Panc1 (cell line): ENCODE measurements around the gene KLK8. TPM values are rescaled to one million over a fixed set of nuclear protein-coding genes. Genes with fewer than 3 reads are reported as not detected.

ENCODE experiments used
- ATAC-seq: fragments of 200-7000 bp; cut with Tn5 transposase; 2 replicates; pipeline ENCODE4 v1.9.1; 2020; ENCODE audit warnings: mild to moderate bottlenecking, moderate library complexity
- BruUV-seq: library from RNA; stranded (reverse); fragments of 400-500 nt; replicated peaks from 2 replicates; lab custom pipeline; 2021; lab: Mats Ljungman, UMichigan
- CTCF ChIA-PET: fragments of 300-600 bp; sonication (Branson Sonifier 250); formaldehyde crosslinking; loops from one replicate; lab custom pipeline; 2022; ENCODE audit warnings: antibody characterized with exemption; lab: Charles Lee
- POLR2A ChIA-PET: fragments of 300-600 bp; sonication (Branson Sonifier 250); formaldehyde crosslinking; loops from one replicate; lab custom pipeline; 2022; ENCODE audit warnings: antibody characterized with exemption; lab: Charles Lee
- DNase-seq: peaks from one replicate; pipeline ENCODE4 v3.0.0-alpha.2; 2010; ENCODE audit warnings: low read depth, low spot score
- H3K27ac ChIP-seq: 2 replicates; pipeline ENCODE4 v1.5.1; 2011; ENCODE audit warnings: mild to moderate bottlenecking, low read length, inconsistent platforms
- H3K27me3 ChIP-seq: fragments of 200-500 bp; sonication (Bioruptor generic); 2 replicates; pipeline ENCODE4 v1.6.0; 2014; ENCODE audit warnings: low read length, inconsistent platforms; ENCODE audit not compliant: control insufficient read depth, insufficient read depth
- H3K36me3 ChIP-seq: fragments of 200-500 bp; sonication (Bioruptor generic); 2 replicates; pipeline ENCODE4 v1.5.1; 2014; ENCODE audit warnings: inconsistent platforms, mild to moderate bottlenecking, low read length, moderate library complexity; ENCODE audit not compliant: control insufficient read depth, insufficient read depth
- H3K4me1 ChIP-seq: 2 replicates; pipeline ENCODE4 v1.5.1; 2011; ENCODE audit warnings: inconsistent platforms, mild to moderate bottlenecking, low read length, moderate library complexity; ENCODE audit not compliant: control insufficient read depth, insufficient read depth
- H3K4me3 ChIP-seq, 2 experiments: 2 replicates each; pipeline ENCODE4 v1.5.1; 2011 to 2012; ENCODE audit warnings: low read depth in 2 of 2, low read length in 2 of 2, mild to moderate bottlenecking in 2 of 2, inconsistent platforms in 1 of 2, moderate library complexity in 1 of 2
- H3K9me3 ChIP-seq: fragments of 200-500 bp; sonication (Bioruptor generic); 2 replicates; pipeline ENCODE4 v1.5.1; 2014; ENCODE audit warnings: low read depth, mild to moderate bottlenecking, inconsistent platforms, low read length, moderate library complexity; ENCODE audit not compliant: control insufficient read depth, insufficient read depth
- POLR2AphosphoS5 ChIP-seq: IDR thresholded peaks from 2 replicates; pipeline ENCODE4 v1.6.1; 2012; ENCODE audit warnings: mild to moderate bottlenecking, low read depth, low read length, moderate library complexity
- SIN3A ChIP-seq: IDR thresholded peaks from 2 replicates; pipeline ENCODE4 v1.6.1; 2012; ENCODE audit warnings: low read depth, mild to moderate bottlenecking, low read length, moderate library complexity, borderline replicate concordance; ENCODE audit not compliant: insufficient read depth
- TCF7L2 ChIP-seq: IDR thresholded peaks from 2 replicates; pipeline ENCODE4 v1.6.1; 2011; ENCODE audit warnings: mild to moderate bottlenecking, low read depth, low read length, inconsistent platforms
- in situ Hi-C: cut with HindIII; loops from 2 replicates; pipeline ENCODE4 v1.10.0; 2016; ENCODE audit warnings: low sequenced_read_pairs, low pct_unique_long_range_greater_than_20kb
- intact Hi-C: fragments of 100-400 bp; cut with micrococcal nuclease; formaldehyde crosslinking; loops from one replicate; pipeline ENCODE4 v1.10.0; 2022; ENCODE audit not compliant: unreplicated experiment
- total RNA-seq: library from RNA; stranded (reverse); gene quantifications from one replicate; pipeline ENCODE4 v1.2.1, GENCODE V29; 2021; ENCODE audit not compliant: unreplicated experiment
- TF ChIP-seq, protein P1 (sequence below): fragments of 450-650 bp; IDR thresholded peaks from 2 replicates; pipeline ENCODE4 v1.5.1; 2017; ENCODE audit warnings: mild to moderate bottlenecking
- TF ChIP-seq, protein P2 (sequence below), 2 experiments: IDR thresholded peaks; 2 replicates each; pipeline ENCODE4 v1.6.1; 2011 to 2012; ENCODE audit warnings: low read depth in 2 of 2, control low read depth in 1 of 2, low read length in 1 of 2, mild to moderate bottlenecking in 1 of 2, moderate library complexity in 1 of 2; ENCODE audit not compliant: insufficient read depth in 1 of 2

Gene KLK8
- total RNA-seq, 1 experiment from 2014 or later, result not detected

DNA sequence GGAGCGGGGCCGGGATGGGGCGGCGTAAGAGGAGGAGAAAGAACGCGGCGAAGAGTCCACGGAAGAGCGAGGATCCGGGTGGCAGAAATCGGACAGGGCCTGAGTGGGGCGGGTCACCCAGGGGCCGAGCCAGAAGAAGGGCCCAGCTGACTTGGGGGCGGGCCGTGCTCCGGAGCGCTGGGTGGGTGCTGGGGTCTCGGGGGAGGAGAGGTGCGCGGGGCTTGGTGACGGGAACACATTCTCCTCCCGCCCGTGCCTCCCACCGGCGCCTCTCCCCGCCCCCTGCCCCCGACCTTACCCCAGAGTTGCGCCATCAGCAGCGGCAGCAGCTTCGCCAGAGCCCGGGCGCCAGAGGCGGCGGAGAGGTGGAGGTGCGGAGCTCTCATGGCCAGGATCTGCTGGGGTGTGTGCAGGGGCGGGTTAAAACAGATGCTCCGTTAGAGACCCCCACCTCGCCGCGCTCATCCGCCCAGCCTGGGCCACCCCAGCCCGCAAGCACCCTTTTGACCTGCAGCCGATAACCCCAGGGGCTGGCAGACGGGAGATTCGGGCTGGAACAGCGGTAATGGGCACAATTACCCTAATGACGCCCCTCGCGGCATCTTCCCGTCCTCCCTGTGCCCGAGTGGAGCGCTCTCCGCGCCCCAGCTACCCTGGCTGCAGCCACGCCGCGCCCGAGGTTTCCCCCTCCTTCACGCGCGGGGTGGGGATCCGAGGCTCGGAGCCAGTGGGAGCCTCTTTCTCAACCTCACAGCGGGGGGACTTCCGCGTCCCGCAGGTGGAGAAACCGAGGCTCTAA lies 17.5 kb upstream of the KLK8 start:
- POLR2A ChIA-PET, result interaction anchor here (0.5 to 0.6 kb wide), 3 partner anchors 16 to 318 kb away, joined by 3 to 11 read pairs (median 7); partner anchors contain the start of gene KLK12
- TF ChIP-seq SIN3A (no peak), TCF7L2 (no peak), POLR2AphosphoS5 (no peak)
- TF ChIP-seq, protein P1, sequence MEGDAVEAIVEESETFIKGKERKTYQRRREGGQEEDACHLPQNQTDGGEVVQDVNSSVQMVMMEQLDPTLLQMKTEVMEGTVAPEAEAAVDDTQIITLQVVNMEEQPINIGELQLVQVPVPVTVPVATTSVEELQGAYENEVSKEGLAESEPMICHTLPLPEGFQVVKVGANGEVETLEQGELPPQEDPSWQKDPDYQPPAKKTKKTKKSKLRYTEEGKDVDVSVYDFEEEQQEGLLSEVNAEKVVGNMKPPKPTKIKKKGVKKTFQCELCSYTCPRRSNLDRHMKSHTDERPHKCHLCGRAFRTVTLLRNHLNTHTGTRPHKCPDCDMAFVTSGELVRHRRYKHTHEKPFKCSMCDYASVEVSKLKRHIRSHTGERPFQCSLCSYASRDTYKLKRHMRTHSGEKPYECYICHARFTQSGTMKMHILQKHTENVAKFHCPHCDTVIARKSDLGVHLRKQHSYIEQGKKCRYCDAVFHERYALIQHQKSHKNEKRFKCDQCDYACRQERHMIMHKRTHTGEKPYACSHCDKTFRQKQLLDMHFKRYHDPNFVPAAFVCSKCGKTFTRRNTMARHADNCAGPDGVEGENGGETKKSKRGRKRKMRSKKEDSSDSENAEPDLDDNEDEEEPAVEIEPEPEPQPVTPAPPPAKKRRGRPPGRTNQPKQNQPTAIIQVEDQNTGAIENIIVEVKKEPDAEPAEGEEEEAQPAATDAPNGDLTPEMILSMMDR, result no peak
- TF ChIP-seq, protein P2, sequence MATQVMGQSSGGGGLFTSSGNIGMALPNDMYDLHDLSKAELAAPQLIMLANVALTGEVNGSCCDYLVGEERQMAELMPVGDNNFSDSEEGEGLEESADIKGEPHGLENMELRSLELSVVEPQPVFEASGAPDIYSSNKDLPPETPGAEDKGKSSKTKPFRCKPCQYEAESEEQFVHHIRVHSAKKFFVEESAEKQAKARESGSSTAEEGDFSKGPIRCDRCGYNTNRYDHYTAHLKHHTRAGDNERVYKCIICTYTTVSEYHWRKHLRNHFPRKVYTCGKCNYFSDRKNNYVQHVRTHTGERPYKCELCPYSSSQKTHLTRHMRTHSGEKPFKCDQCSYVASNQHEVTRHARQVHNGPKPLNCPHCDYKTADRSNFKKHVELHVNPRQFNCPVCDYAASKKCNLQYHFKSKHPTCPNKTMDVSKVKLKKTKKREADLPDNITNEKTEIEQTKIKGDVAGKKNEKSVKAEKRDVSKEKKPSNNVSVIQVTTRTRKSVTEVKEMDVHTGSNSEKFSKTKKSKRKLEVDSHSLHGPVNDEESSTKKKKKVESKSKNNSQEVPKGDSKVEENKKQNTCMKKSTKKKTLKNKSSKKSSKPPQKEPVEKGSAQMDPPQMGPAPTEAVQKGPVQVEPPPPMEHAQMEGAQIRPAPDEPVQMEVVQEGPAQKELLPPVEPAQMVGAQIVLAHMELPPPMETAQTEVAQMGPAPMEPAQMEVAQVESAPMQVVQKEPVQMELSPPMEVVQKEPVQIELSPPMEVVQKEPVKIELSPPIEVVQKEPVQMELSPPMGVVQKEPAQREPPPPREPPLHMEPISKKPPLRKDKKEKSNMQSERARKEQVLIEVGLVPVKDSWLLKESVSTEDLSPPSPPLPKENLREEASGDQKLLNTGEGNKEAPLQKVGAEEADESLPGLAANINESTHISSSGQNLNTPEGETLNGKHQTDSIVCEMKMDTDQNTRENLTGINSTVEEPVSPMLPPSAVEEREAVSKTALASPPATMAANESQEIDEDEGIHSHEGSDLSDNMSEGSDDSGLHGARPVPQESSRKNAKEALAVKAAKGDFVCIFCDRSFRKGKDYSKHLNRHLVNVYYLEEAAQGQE (IDR thresholded peaks at IDR 0.05; ENCODE audit: insufficient read depth in 1 of 2, low read depth in 2 of 2, low read length in 1 of 2), result no peak
- Histone ChIP-seq H3K9me3 (no peaks in the 10 kb centered on the region), H3K36me3 (no peaks in the 10 kb centered on the region; the same call in 1 of the 2 replicates), H3K4me3 (peak overlapping the region; percentile 30 to 50), H3K27ac (no peak overlapping the region), H3K27me3 (peaks cover 2% of the 10 kb centered on the region; the same call in 1 of the 2 replicates), H3K4me1 (peaks cover 3% of the 10 kb centered on the region)
- no TSS peak for BruUV-seq
- intact Hi-C loops, result no loop called here
- no peak for DNase-seq
- peak; percentile 52; the same call in 1 of the 2 replicates for ATAC-seq
- in situ Hi-C loops, result no loop called here
- CTCF ChIA-PET, result interaction anchor here (0.6 to 1.0 kb wide), 3 partner anchors 18 to 95 kb away, joined by 4 to 9 read pairs (median 6); partner anchors contain the start of gene KLK8

DNA sequence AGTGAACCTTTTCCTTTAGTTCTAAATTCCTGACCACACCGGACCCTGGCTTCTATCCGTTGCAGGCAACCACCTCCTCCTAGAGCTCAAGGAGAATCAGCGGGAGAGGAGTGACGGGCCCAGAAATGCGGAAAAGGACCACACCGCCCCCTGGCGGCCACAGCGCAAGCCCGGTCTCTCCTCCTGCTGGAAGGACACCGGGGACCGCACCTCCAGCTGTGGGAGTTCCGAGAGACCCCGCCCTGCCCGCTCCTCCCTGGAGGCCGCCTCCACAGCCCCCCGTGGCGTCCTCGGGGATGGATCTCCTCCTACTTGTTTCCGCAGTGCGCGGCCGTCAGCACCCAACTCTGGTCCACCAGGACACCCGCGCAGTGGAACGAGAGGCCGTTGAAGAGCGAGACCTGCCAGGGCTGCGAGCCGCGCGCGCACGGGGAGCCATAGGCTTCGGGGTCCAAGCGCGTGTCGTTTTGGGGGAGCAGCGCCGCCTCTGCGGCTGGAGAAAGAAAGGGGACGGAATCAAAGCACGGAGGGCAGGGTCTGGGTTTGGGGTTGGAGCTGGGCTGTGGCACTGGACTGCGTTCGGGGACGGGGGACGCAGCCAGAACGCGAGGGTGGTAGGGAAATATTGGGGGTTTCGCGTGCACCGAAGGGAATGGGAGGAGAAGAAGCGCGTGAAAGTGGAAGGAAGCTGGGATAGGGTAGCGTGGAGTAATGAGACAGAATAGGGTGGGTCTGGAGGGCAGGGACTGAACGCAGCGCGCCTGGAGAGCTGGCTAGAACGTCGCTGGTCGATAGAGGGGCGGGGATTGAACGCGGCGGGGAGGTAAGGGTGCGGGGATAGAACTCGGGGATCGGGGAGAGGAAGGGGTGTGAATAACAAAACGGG lies 15.6 kb upstream of the KLK8 start:
- POLR2A ChIA-PET, result no interaction called here
- no peak for DNase-seq

More for the DNA sequence above, 15.6 kb upstream of the KLK8 start:
- ATAC-seq, result peak; percentile 85
- in situ Hi-C loops, result no loop called here
- Histone ChIP-seq H3K4me3 (peak overlapping the region; percentile 33 to 53), H3K36me3 (no peaks in the 10 kb centered on the region; the same call in 1 of the 2 replicates), H3K27ac (no peak overlapping the region), H3K9me3 (no peaks in the 10 kb centered on the region), H3K4me1 (peaks cover 3% of the 10 kb centered on the region), H3K27me3 (peaks cover 2% of the 10 kb centered on the region; the same call in 1 of the 2 replicates)
- no TSS peak for BruUV-seq
- intact Hi-C loops, result no loop called here
- CTCF ChIA-PET, result interaction anchor here (0.5 to 2.3 kb wide), 3 partner anchors 70 to 174 kb away, joined by 3 to 15 read pairs (median 4); no protein-coding TSS in a partner anchor
- TF ChIP-seq, protein P1, result peak; percentile 89
- TF ChIP-seq SIN3A, result no peak
